ENCODE measurements around the gene NARS2.

DNA sequence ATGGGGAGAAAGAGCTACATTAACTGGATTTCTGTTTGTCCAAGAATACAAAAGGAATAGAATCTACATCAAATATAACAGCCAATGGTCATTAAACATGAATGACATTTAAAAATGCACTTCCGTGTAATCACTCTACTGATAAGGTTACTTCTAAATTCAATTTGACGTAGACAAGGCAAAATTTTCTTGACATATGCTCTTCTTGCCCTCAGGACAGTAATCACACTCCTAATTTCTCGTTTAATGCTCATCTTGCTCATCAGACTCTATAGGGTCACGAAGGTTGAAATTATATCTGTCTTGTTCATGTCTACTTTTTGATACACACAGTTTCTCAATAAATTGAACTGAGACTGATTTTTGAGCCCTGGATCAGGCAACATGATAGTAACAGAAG lies 58.4 kb downstream of the NARS2 start:
- TF ChIP-seq CTCF (IDR thresholded peaks at IDR 0.05; ENCODE audit: insufficient read depth, low read length, poor library complexity, severe bottlenecking) (no peak), EZH2phosphoT487 (conservative IDR thresholded peaks at IDR 0.05; ENCODE audit: low read length) (no peak)

Measured in SU-DHL-6 (cell line).